SU-DHL-6 (cell line): ENCODE measurements around the gene ATP11A.
"Not testable (repeated sequence)": the region's sequence is repeated elsewhere in the genome, so short reads cannot be mapped to it uniquely, and the experiment has no call there.

Source experiments
- EZH2phosphoT487 ChIP-seq: fragments of 200-600 bp; sonication (generic), shearing (Covaris generic); conservative IDR thresholded peaks from 2 replicates; pipeline ENCODE4 v1.6.1; 2018; ENCODE audit warnings: mild to moderate bottlenecking, antibody characterized with exemption, low read length, moderate library complexity, mixed read lengths
- TF ChIP-seq, protein P1 (sequence below): fragments of 200-600 bp; sonication (generic); IDR thresholded peaks from one replicate; pipeline ENCODE4 v1.5.1; 2017; ENCODE audit warnings: antibody characterized with exemption, mild to moderate bottlenecking, low read length, moderate library complexity; ENCODE audit not compliant: insufficient read depth, poor library complexity, severe bottlenecking

DNA sequence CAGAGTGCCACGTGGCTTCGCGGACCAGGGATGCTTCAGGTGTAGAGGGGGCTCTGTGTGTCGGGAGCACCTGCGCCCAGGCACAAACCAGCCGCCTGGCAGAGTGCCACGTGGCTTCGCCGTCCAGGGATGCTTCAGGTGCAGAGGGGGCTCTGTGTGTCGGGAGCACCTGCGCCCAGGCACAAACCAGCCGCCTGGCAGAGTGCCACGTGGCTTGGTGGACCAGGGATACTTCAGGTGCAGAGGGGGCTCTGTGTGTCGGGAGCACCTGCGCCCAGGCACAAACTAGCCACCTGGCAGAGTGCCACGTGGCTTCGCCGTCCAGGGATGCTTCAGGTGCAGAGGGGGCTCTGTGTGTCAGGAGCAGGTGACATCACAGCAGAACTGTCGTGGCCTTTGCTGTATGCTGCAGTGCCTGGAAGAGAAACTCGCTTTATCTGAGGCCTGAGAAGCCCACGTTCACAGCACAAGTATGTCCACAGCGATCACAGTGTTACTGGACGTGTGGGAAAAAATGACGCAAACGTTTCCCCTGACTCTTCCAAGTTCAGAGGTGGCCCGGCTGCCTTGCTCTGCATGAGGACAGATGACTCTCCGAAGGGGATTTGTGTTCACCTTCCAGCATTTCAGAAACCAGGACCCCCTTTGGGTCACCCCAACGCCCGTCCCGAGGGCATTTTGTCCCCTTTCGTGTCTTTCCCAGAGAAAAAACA is 151.6 kb downstream of the ATP11A start:
- TF ChIP-seq EZH2phosphoT487, result not testable (repeated sequence)
- TF ChIP-seq, protein P1, sequence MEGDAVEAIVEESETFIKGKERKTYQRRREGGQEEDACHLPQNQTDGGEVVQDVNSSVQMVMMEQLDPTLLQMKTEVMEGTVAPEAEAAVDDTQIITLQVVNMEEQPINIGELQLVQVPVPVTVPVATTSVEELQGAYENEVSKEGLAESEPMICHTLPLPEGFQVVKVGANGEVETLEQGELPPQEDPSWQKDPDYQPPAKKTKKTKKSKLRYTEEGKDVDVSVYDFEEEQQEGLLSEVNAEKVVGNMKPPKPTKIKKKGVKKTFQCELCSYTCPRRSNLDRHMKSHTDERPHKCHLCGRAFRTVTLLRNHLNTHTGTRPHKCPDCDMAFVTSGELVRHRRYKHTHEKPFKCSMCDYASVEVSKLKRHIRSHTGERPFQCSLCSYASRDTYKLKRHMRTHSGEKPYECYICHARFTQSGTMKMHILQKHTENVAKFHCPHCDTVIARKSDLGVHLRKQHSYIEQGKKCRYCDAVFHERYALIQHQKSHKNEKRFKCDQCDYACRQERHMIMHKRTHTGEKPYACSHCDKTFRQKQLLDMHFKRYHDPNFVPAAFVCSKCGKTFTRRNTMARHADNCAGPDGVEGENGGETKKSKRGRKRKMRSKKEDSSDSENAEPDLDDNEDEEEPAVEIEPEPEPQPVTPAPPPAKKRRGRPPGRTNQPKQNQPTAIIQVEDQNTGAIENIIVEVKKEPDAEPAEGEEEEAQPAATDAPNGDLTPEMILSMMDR, result not testable (repeated sequence)
